ENCODE results near the gene DPYD.

Gene DPYD

DNA sequence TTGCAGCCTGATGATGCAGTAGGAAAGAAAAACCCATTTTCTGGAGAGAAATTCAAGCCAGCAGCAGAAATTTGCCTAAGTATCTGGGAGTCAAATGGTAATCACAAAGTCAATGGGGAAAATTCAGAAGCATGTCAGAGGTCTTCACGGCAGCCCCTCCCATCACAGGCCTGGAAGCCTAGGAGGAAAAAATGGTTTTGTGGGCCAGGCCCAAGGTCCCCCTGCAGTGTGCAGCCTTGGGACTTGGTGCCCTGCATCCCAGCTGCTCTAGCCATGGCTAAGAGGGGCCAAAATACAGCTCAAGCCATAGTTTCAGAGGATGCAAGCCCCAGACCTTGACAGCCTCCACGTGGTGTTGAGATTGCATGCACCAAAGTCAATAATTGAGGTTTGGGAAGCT lies 864.4 kb downstream of the DPYD start:
- Histone ChIP-seq H2AFZ (ENCODE audit: low read depth, low read length, severe bottlenecking) (no peak overlapping the region), H3K9me3 (ENCODE audit: insufficient read depth, low read length) (peaks cover 18% of the 10 kb centered on the region; the same call in 1 of the 2 replicates), H3F3A (ENCODE audit: insufficient read depth) (no peaks in the 10 kb centered on the region), H3K4me2 (ENCODE audit: low read depth, low read length, poor library complexity, severe bottlenecking) (no peak overlapping the region), H3K27me3 (ENCODE audit: low read length) (no peaks in the 10 kb centered on the region), H3K27ac (ENCODE audit: low read depth, low read length) (no peak overlapping the region), H4K20me1 (ENCODE audit: low read depth, low read length) (no peaks in the 10 kb centered on the region), H3K79me2 (ENCODE audit: insufficient read depth, low read length) (no peaks in the 10 kb centered on the region), H3K9me2 (replicated peaks; ENCODE audit: insufficient read depth, low read length) (no peaks in the 10 kb centered on the region), H3K36me3 (ENCODE audit: low read length) (no peaks in the 10 kb centered on the region), H3K9ac (ENCODE audit: low read length) (no peak overlapping the region), H3K4me3 (ENCODE audit: insufficient read depth, low read length, poor library complexity, severe bottlenecking) (no peak overlapping the region)
- TF ChIP-seq, protein P1, sequence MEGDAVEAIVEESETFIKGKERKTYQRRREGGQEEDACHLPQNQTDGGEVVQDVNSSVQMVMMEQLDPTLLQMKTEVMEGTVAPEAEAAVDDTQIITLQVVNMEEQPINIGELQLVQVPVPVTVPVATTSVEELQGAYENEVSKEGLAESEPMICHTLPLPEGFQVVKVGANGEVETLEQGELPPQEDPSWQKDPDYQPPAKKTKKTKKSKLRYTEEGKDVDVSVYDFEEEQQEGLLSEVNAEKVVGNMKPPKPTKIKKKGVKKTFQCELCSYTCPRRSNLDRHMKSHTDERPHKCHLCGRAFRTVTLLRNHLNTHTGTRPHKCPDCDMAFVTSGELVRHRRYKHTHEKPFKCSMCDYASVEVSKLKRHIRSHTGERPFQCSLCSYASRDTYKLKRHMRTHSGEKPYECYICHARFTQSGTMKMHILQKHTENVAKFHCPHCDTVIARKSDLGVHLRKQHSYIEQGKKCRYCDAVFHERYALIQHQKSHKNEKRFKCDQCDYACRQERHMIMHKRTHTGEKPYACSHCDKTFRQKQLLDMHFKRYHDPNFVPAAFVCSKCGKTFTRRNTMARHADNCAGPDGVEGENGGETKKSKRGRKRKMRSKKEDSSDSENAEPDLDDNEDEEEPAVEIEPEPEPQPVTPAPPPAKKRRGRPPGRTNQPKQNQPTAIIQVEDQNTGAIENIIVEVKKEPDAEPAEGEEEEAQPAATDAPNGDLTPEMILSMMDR (IDR thresholded peaks at IDR 0.05; ENCODE audit: insufficient read depth, low read length, poor library complexity, severe bottlenecking) = no peak
- no peak for TF ChIP-seq EZH2phosphoT487 (conservative IDR thresholded peaks at IDR 0.05; ENCODE audit: low read length)

DNA sequence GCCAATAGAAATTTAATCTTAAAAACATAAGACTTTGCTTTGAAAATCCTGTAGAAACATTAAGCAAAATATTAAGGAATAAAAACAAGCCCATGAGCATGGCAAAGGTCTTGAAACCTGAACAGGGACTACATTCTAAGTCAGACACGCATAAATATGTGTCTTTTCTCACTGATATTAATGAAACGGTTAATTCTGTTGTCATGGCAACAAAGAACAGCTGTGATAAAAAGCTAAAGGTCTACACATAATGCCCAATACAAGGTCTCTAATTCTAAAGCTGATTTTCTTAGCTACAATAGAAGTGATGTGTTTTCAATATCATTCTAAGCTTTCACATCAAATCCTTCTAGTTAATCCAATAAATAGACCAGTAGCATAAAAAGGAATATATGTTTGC lies 867.6 kb downstream of the DPYD start:
- Histone ChIP-seq H3K9ac (ENCODE audit: low read length) (no peak overlapping the region), H3F3A (ENCODE audit: insufficient read depth) (no peaks in the 10 kb centered on the region), H3K4me2 (ENCODE audit: low read depth, low read length, poor library complexity, severe bottlenecking) (no peak overlapping the region), H3K36me3 (ENCODE audit: low read length) (no peaks in the 10 kb centered on the region), H3K79me2 (ENCODE audit: insufficient read depth, low read length) (no peaks in the 10 kb centered on the region), H4K20me1 (ENCODE audit: low read depth, low read length) (no peaks in the 10 kb centered on the region), H3K27me3 (ENCODE audit: low read length) (no peaks in the 10 kb centered on the region), H3K9me3 (ENCODE audit: insufficient read depth, low read length) (peaks cover 18% of the 10 kb centered on the region; the same call in 1 of the 2 replicates), H2AFZ (ENCODE audit: low read depth, low read length, severe bottlenecking) (no peak overlapping the region), H3K9me2 (replicated peaks; ENCODE audit: insufficient read depth, low read length) (no peaks in the 10 kb centered on the region), H3K4me3 (ENCODE audit: insufficient read depth, low read length, poor library complexity, severe bottlenecking) (no peak overlapping the region), H3K27ac (ENCODE audit: low read depth, low read length) (no peak overlapping the region)
- TF ChIP-seq, protein P1 (IDR thresholded peaks at IDR 0.05; ENCODE audit: insufficient read depth, low read length, poor library complexity, severe bottlenecking) = no peak
- TF ChIP-seq EZH2phosphoT487 (conservative IDR thresholded peaks at IDR 0.05; ENCODE audit: low read length) = no peak

DNA sequence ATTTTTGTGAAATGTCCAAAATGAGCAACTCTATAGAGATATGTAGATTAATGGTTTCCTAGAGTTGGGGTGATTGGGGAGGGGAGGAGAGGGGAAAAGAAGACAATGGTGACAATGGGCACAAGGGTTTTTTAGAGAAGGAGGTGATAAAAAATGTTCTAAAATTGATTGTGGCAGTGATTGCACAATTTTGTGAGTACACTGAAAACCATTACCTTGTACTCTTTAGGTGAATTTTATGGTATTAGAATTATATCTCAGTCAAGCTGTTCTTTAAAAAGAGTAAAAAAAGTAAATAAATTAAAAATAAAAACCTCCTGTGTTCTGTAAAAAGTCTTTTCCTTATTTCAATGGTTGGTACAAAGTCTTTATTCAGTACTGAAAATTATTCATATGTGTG lies 869.0 kb downstream of the DPYD start:
- Histone ChIP-seq H3K9me3 (ENCODE audit: insufficient read depth, low read length) (peaks cover 15% of the 10 kb centered on the region; the same call in 1 of the 2 replicates), H3K27ac (ENCODE audit: low read depth, low read length) (no peak overlapping the region), H3K36me3 (ENCODE audit: low read length) (no peaks in the 10 kb centered on the region), H3K4me3 (ENCODE audit: insufficient read depth, low read length, poor library complexity, severe bottlenecking) (no peak overlapping the region), H3K9me2 (replicated peaks; ENCODE audit: insufficient read depth, low read length) (no peaks in the 10 kb centered on the region), H3K79me2 (ENCODE audit: insufficient read depth, low read length) (no peaks in the 10 kb centered on the region), H4K20me1 (ENCODE audit: low read depth, low read length) (no peaks in the 10 kb centered on the region), H3K4me2 (ENCODE audit: low read depth, low read length, poor library complexity, severe bottlenecking) (no peak overlapping the region), H2AFZ (ENCODE audit: low read depth, low read length, severe bottlenecking) (no peak overlapping the region), H3K27me3 (ENCODE audit: low read length) (no peaks in the 10 kb centered on the region), H3F3A (ENCODE audit: insufficient read depth) (no peaks in the 10 kb centered on the region), H3K9ac (ENCODE audit: low read length) (no peak overlapping the region)
- TF ChIP-seq EZH2phosphoT487 (conservative IDR thresholded peaks at IDR 0.05; ENCODE audit: low read length) = no peak
- TF ChIP-seq, protein P1 (IDR thresholded peaks at IDR 0.05; ENCODE audit: insufficient read depth, low read length, poor library complexity, severe bottlenecking) = no peak

All from SU-DHL-6 (cell line).